ENCODE results near the gene ZMAT5. TPM values are rescaled to one million over a fixed set of nuclear protein-coding genes. Genes with fewer than 3 reads are reported as not detected.

The ZMAT5 gene
- total RNA-seq, 4 donors from 2014 or later, result 16.2 to 40.1 (median 24.3) TPM

DNA sequence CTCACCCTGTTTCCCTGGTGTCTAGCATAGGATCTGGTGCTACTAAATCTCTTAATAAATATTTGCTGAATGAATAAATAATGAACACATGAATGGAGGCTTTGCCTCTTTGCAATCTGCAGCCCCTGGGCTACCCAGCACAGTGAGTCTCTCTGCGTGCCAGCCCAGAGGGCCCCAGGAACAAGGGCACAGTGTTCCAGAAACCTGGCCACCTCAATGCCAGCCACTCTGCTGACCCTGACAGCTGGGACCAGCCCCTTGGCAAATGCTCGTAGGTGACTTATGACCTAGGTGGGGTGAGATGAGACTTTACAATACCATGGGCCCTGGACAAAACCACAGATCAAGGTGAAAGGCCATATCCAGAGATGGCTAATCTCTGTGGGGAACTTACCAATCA, 32.0 kb upstream of the ZMAT5 start:
- Histone ChIP-seq H3K27me3 (no peaks in the 10 kb centered on the region), H3K36me3 (peaks cover 16 to 29% of the 10 kb centered on the region in 2 donors), H3K4me3 (replicated peaks in 1 of 3) (no peak overlapping the region), H3K4me1 (peaks cover 17 to 32% of the 10 kb centered on the region in 2 donors), H3K9me3 (no peaks in the 10 kb centered on the region), H3K27ac (peak overlapping the region; percentile 80 to 89 (median 87))
- 75 to 86% methylated on average over 1 to 2 of the region's 2 CpGs for WGBS, 2 donors
- DNase-seq, result no peak
- intact Hi-C loops (cut with DNase I), result no loop called here
- TF ChIP-seq, protein P1, sequence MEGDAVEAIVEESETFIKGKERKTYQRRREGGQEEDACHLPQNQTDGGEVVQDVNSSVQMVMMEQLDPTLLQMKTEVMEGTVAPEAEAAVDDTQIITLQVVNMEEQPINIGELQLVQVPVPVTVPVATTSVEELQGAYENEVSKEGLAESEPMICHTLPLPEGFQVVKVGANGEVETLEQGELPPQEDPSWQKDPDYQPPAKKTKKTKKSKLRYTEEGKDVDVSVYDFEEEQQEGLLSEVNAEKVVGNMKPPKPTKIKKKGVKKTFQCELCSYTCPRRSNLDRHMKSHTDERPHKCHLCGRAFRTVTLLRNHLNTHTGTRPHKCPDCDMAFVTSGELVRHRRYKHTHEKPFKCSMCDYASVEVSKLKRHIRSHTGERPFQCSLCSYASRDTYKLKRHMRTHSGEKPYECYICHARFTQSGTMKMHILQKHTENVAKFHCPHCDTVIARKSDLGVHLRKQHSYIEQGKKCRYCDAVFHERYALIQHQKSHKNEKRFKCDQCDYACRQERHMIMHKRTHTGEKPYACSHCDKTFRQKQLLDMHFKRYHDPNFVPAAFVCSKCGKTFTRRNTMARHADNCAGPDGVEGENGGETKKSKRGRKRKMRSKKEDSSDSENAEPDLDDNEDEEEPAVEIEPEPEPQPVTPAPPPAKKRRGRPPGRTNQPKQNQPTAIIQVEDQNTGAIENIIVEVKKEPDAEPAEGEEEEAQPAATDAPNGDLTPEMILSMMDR (IDR thresholded peaks at IDR 0.05), result no peak
- no peak for TF ChIP-seq POLR2A (IDR thresholded peaks at IDR 0.05)

DNA sequence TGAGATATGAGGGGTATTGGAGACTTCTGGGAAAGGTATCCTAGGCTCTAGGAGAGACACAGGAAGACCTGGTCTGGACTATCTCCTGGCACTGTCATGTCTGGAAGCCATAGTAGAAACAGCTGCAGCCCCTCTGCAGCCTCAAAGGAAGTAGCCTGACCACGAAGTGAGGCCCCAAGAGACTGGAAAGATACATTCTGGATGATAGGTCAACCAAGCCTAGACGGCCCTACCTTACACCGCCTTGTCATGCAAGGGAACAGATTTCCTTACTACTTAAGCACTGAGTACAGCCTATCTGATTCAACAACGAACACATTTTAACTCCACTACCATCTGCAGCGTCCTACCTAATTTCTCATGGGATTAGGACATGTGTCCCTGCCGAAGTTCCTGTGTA, 31.5 kb upstream of the ZMAT5 start:
- Histone ChIP-seq H3K36me3 (peaks cover 16 to 28% of the 10 kb centered on the region in 2 donors), H3K4me3 (replicated peaks in 1 of 3) (no peak overlapping the region), H3K9me3 (no peaks in the 10 kb centered on the region), H3K27ac (peak overlapping the region; percentile 80 to 89 (median 87)), H3K4me1 (peaks cover 17 to 32% of the 10 kb centered on the region in 2 donors), H3K27me3 (no peaks in the 10 kb centered on the region)
- TF ChIP-seq, protein P1 (IDR thresholded peaks at IDR 0.05), result no peak
- no peak for TF ChIP-seq POLR2A (IDR thresholded peaks at IDR 0.05)
- no peak for DNase-seq
- 87 to 91% methylated on average over 6 of the region's 6 CpGs for WGBS, 2 donors
- intact Hi-C loops (cut with DNase I), result no loop called here

DNA sequence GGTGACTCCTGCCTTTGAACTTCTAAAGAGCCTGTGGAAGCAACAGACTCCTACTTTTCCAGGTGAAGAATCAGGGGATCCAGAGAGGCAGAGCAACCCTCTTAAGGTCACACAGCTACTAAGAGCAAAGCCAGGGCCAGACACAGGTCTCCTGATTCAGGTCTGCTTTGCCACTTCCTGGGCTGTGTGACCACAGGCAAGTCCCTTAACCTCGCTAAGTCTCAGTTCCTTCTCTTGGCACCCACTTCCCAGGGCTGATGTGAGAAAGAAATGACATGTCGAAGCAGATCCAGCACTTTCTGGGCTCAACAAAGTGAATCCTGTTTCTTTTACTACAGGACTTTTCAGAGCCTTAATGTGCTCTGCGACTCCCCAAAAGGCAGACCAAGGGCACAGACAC, 30.5 kb upstream of the ZMAT5 start:
- WGBS, 2 donors, result 88 to 98% methylated on average over 3 of the region's 3 CpGs
- no peak for TF ChIP-seq POLR2A (IDR thresholded peaks at IDR 0.05)
- TF ChIP-seq, protein P1 (IDR thresholded peaks at IDR 0.05), result no peak
- H3K27ac ChIP-seq, result peak overlapping the region in 2 of 3 donors; percentile 25 to 87
- intact Hi-C loops (cut with DNase I), result no loop called here
- no peaks in the 10 kb centered on the region for H3K9me3 ChIP-seq
- H3K4me1 ChIP-seq, result peaks cover 17 to 32% of the 10 kb centered on the region in 2 donors
- peaks cover 19 to 37% of the 10 kb centered on the region in 2 donors for H3K36me3 ChIP-seq
- no peak overlapping the region for H3K4me3 ChIP-seq (replicated peaks in 1 of 3)
- DNase-seq, result no peak
- H3K27me3 ChIP-seq, result no peaks in the 10 kb centered on the region

DNA sequence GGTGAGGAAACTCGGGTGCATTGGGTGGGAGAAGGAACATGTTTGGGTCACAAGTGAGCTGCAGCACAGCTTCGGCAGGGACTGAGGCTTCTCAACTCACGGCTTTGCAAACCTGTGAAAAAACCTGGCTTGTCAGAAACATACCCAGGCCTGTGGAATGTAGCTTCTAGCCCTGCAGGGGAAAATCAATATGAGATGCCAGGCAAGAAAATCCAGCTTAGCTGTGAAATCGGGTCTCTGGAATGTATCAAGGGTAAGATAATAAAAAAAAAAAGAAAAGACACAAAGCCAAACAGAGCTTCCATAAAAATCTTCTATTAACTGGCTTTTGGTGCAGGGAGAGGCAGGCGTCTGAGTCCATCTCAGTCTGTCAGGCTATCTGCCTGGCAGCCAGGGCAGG, 28.9 kb upstream of the ZMAT5 start:
- H3K4me1 ChIP-seq, result peaks cover 17 to 32% of the 10 kb centered on the region in 2 donors
- WGBS, 2 donors, result 84 to 94% methylated on average over 5 of the region's 5 CpGs
- H3K36me3 ChIP-seq, result peaks cover 20 to 45% of the 10 kb centered on the region in 2 donors
- intact Hi-C loops (cut with DNase I), result no loop called here
- no peak overlapping the region for H3K4me3 ChIP-seq (replicated peaks in 1 of 3)
- H3K27me3 ChIP-seq, result no peaks in the 10 kb centered on the region
- H3K27ac ChIP-seq, result no peak overlapping the region
- DNase-seq, result no peak
- no peaks in the 10 kb centered on the region for H3K9me3 ChIP-seq
- TF ChIP-seq, protein P1 (IDR thresholded peaks at IDR 0.05), result no peak
- no peak for TF ChIP-seq POLR2A (IDR thresholded peaks at IDR 0.05)

DNA sequence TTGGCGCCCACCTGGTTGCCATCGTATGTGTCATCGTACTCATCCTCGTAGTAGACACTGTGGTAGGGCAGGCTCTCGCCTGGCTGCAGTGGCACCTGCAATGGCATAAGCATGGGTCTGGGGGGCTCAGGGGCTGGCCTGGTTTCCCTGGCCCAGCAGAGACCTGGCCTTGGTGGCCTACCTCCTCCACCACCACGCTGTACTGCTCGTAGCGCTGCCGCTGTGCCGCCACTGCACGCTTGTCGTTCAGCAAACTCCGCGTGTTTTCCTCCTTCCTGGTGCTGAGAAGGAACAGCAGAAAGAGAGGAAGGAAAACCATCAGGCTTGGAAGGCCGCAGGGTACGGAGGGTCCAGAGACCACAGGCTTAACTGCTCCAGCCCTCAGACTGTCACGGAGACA, 26.6 kb upstream of the ZMAT5 start:
- no peak for DNase-seq
- H3K4me3 ChIP-seq (replicated peaks in 1 of 3), result no peak overlapping the region
- H3K9me3 ChIP-seq, result no peaks in the 10 kb centered on the region
- no peak overlapping the region for H3K27ac ChIP-seq
- 97 to 98% methylated on average over 14 to 16 of the region's 17 CpGs for WGBS, 2 donors
- H3K36me3 ChIP-seq, result peaks cover 43 to 66% of the 10 kb centered on the region in 2 donors
- intact Hi-C loops (cut with DNase I), result no loop called here
- H3K4me1 ChIP-seq, result peaks cover 1 to 16% of the 10 kb centered on the region in 2 donors
- TF ChIP-seq POLR2A (IDR thresholded peaks at IDR 0.05), result no peak
- TF ChIP-seq, protein P1 (IDR thresholded peaks at IDR 0.05), result no peak
- H3K27me3 ChIP-seq, result no peaks in the 10 kb centered on the region
